Glomerular endothelial cell (primary cell): ENCODE results near the gene RNLS. TPM values are rescaled to one million over a fixed set of nuclear protein-coding genes. Genes with fewer than 3 reads are reported as not detected.
"Not testable (repeated sequence)": the region's sequence is repeated elsewhere in the genome, so short reads cannot be mapped to it uniquely, and the experiment has no call there.

Source experiments
- DNase-seq: peaks from one replicate; pipeline ENCODE4 v3.0.0-alpha.2; 2011; ENCODE audit warnings: low read depth, low spot score; ENCODE audit errors: extremely low read depth
- total RNA-seq: library from RNA; depleted of rRNA; stranded (reverse); fragments of >200 nt; gene quantifications from 2 replicates; pipeline ENCODE4 v1.2.3, GENCODE V29; 2015

The RNLS gene
- total RNA-seq, 1 donor from 2014 or later = 1.5 TPM

- no peak for DNase-seq
Observed at GRCh38 chr10:88312855-88313254, 270.3 kb downstream of the RNLS start.

GRCh38 chr10:88311264-88311663, 271.9 kb downstream of the RNLS start:
- DNase-seq = no peak

GRCh38 chr10:88309365-88309764, 273.8 kb downstream of the RNLS start:
- DNase-seq = no peak

- not testable (repeated sequence) for DNase-seq
Observed at GRCh38 chr10:88308361-88308760, 274.8 kb downstream of the RNLS start.

GRCh38 chr10:88299787-88300186, 283.3 kb downstream of the RNLS start:
- DNase-seq = no peak

- no peak for DNase-seq
Observed at GRCh38 chr10:88297103-88297502, 286.0 kb downstream of the RNLS start.

- no peak for DNase-seq
Observed at GRCh38 chr10:88293651-88294230, 289.4 kb downstream of the RNLS start.

- DNase-seq = peak; percentile 16
Observed at GRCh38 chr10:88293073-88293472, 290.0 kb downstream of the RNLS start.

GRCh38 chr10:88292185-88292514, 291.0 kb downstream of the RNLS start:
- no peak for DNase-seq

GRCh38 chr10:88291289-88292184, 291.6 kb downstream of the RNLS start:
- no peak for DNase-seq

- no peak for DNase-seq
Observed at GRCh38 chr10:88289342-88289741, 293.8 kb downstream of the RNLS start.

GRCh38 chr10:88288320-88289059, 294.6 kb downstream of the RNLS start:
- DNase-seq = no peak

GRCh38 chr10:88286030-88286429, 297.1 kb downstream of the RNLS start:
- DNase-seq = no peak

- no peak for DNase-seq
Observed at GRCh38 chr10:88281592-88282347, 301.3 kb downstream of the RNLS start.

- no peak for DNase-seq
Observed at GRCh38 chr10:88280518-88280917, 302.6 kb downstream of the RNLS start.

- no peak for DNase-seq
Observed at GRCh38 chr10:88278912-88279311, 304.2 kb downstream of the RNLS start.

GRCh38 chr10:88276945-88277344, 306.2 kb downstream of the RNLS start:
- not testable (repeated sequence) for DNase-seq

GRCh38 chr10:88274286-88274685, 308.8 kb downstream of the RNLS start:
- no peak for DNase-seq

- no peak for DNase-seq
Observed at GRCh38 chr10:88273567-88273966, 309.6 kb downstream of the RNLS start.

GRCh38 chr10:88271761-88272543, 311.2 kb downstream of the RNLS start:
- DNase-seq = no peak
